T-helper 1 cell treated with Interleukin-12 subunit alpha and Interleukin-12 subunit beta and Interleukin-4 antibody, amounts not matched to agents 30 μg/mL and 1 μg/mL, for 36 hours (primary cell): ENCODE measurements around the gene LYZL2.

ENCODE experiments used
- H3K27ac Mint-ChIP-seq: one replicate; pipeline ENCODE4 v1.8.0; 2021; ENCODE audit warnings: mild to moderate bottlenecking, mixed read lengths
- H3K27me3 Mint-ChIP-seq: one replicate; pipeline ENCODE4 v1.8.0; 2021; ENCODE audit warnings: low read depth, mixed read lengths
- H3K36me3 Mint-ChIP-seq: one replicate; pipeline ENCODE4 v1.8.0; 2021; ENCODE audit warnings: low read depth, mixed read lengths
- H3K4me1 Mint-ChIP-seq: one replicate; pipeline ENCODE4 v1.8.0; 2021; ENCODE audit warnings: low read depth, mixed read lengths
- H3K4me3 Mint-ChIP-seq: one replicate; pipeline ENCODE4 v1.8.0; 2021; ENCODE audit warnings: mild to moderate bottlenecking, moderate library complexity, mixed read lengths
- H3K9me3 Mint-ChIP-seq: one replicate; pipeline ENCODE4 v1.8.0; 2021; ENCODE audit warnings: mixed read lengths

Gene LYZL2

GRCh38 chr10:30562787-30563186, 66.8 kb downstream of the LYZL2 start:
- Mint-ChIP-seq H3K36me3 (no peaks in the 10 kb centered on the region), H3K9me3 (no peaks in the 10 kb centered on the region), H3K4me1 (peaks cover 5% of the 10 kb centered on the region), H3K4me3 (no peak overlapping the region), H3K27ac (no peak overlapping the region), H3K27me3 (peaks cover 16% of the 10 kb centered on the region)
